ENCODE results near the gene KEL.

- no peak for TF ChIP-seq CTCF (IDR thresholded peaks at IDR 0.05)
- TF ChIP-seq POLR2A (IDR thresholded peaks at IDR 0.05): no peak
- TF ChIP-seq POLR2AphosphoS5 (IDR thresholded peaks at IDR 0.05): no peak
These were observed 52.1 kb downstream of the KEL start for GRCh38 chr7:142910031-142910433.
